DMS 273 (cell line): ENCODE results near the gene MYRFL.

Experiments used
- DNase-seq: peaks from one replicate; lab custom pipeline; 2025; ENCODE audit not compliant: unreplicated experiment; lab: John Stamatoyannopoulos, UW

Gene MYRFL

DNA sequence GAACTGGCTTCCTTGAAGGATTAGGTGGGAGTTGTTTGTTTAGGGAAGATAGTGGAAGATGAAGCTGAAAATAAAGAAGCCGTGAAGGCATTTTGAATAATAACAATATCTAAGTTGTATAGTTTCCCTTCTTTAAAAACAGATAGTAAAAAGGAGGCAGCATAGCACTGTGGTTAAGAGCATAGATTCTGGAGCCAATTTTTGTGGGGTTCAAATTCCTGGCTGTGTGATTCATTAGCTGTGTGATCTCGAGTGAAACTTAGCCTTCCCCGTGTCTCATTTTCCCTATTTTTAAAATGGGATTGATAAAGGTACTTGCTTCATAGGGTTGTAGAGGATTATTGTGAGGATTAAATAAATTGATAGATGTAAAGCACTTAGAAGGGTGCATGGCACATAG, 104.5 kb downstream of the MYRFL start:
- DNase-seq = no peak

DNA sequence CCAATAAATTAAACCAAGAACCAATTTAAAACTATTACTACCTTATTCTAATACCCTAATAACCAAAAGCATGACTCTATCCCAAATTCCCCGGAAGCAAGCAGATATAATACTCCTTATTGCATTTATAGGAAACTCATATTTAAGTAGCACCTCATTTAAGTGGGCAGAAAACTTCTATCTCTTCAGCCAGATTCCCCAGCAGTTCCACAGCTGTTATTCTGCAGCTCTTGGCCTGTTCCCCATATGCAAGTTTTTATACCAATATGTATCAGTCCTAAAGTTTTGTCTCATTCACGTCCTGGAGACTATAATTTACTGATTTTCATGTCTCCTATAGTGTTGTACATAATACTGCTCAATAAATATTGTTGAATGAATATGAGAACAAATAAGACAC, 106.5 kb downstream of the MYRFL start:
- no peak for DNase-seq

DNA sequence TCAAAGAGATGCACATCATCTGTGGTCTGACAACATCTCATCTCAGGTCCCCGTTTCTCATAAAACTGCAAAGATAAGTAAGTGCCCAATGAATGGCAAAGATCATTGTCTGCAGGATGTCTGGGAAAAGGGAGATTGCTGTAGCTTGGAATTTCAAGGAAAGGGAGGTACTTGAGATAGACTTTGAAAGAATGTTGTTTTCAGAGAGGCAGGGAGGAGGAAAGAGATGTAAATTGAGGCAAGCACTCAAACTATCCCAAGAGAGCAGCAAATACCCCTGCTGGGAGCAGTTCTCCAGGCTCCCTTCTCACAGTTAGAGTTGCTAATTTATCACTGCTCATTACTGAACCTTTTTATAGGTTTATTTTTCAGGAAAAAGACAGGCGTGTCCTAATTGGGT, 107.1 kb downstream of the MYRFL start:
- DNase-seq = no peak

DNA sequence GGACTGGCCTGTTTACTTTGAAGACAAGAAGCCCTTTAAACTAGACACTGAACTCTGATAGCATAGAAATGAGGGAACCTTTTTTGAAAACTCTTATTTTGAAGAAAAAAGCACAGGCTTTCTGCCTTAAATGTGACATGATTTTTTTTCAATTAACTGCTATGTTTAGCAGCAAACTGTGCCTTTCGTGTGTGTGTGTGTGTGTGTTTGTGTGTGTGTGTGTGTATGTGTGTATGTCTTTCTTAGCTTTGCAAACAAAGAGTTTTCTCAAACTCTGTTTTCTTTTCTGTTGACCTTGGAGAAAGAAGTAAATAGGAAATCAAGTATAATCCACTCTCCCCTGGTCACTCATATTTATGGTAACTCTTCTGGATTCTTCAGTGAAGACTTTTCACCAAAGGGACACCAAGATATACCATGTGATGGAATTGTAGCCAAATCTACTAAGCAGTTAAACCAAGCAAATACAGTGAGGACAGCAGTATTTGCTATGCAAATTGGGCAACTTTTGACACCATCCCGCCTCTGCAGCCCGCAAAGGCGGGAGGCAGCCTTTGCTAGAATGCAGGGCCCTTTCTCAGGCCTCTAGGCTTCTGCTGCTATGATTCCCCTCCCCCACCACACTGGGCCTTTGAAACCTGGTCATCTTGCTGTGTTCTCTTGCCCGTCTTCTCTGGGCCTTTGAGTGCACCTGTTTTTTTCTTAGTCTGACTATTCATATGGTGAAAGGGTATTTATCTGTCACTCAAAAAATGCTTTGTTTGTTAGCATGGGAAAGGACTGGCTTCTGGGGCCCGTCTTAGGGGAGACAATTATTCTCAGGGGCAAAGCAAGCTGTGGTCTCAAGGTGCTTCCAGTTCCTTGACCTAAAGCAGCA, 107.9 kb downstream of the MYRFL start:
- no peak for DNase-seq

DNA sequence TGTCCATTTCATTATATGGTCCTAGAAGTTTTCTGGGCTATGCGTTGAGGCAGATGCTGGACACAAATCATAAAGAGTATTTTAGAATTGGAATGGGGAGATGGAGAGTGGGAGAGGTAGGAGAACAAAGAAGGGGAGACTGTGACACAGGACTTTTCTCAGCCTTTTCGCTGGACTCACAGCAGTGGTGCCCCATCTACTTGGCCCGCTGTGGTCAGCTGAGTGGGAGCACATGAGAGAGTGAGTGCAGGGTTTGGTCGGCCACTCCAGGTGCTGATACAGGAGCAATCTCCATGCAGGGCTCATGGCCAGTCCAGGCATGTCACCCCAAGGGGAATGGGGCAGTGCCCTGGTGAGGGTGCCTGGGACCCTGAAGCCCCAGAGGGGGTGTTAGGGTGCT, 109.0 kb downstream of the MYRFL start:
- no peak for DNase-seq

DNA sequence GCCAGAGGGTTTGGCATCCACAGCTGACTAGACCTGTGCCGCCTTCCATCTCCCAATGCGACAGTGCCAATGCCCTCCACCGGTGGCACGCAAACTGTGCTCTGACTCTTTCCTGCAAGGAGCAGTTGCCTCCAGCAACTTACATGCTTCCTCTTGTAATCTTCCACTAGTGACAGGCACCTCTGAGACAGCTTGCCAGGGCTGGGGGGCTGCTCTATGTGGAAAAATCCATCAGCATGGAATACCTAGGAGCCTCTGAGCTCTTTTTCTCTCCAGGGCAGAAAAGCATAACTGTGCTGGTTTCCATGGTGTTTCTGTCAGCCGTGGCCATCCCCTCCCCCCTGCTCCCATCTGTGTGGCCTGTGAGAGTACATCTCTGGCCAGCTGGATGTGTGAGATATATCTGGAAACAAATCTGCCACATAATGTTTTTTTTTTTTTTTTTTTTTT, 110.6 kb downstream of the MYRFL start:
- peak; percentile 67 for DNase-seq

DNA sequence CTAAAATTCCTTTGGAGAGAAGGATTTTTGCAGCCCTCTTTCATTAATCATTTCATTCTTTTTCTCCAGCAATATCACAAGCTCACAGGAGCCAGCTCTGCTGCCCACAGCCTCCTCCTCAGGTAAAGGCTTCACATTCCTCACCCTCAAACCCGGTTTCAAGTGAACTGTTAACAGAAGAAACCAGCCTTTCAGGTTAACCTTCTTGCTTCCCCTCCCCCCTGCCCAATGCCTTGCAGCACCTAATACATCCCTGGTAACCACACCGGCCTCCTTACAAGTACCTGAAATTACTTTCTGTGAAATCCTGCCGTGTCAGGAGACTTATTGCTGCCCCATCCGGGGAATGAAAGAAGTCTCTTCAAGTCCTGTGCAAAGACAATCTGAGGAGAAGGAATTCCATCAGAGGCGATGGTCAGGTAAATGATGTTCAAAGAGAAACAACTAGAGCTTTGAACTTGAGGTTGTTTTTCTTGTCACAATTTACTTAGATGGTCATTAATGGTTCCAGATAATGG, 111.2 kb downstream of the MYRFL start:
- DNase-seq = no peak

DNA sequence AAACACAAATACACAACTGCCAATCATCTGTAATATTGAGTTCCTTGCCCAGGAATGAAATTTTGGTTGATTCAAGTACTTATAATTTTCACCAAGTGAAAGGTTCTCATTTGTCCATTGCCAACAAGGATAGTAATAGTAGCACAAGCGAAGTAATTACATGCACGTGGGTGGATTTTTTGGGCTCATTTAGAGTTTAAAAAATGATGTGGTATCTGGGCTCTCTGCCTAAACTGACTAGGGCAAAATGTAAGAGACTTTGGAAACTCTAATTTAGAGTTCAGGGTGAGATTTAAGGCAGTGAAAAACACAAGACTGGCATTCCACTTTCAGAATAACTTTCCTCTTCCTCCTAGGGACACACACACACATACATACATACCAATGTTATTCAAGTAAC, 111.7 kb downstream of the MYRFL start:
- DNase-seq = no peak

DNA sequence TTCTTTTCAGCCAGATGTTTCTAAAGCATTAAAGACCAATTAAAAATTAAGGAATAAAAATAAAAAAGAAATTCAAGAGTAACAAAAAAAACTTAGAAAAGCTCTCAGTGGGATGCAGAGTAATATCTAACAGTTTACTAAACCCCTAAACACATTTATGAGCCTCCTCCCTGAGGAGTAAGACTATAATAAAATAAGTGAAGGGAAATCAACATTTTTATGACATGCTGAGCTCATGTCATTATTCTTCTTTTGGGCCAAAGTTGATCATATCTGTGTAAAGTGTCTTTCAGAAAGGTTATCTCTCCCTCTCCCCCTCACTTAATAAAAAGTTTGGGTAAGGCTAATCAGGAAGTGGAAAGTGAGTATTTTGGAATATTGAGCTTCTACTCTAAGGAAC, 122.1 kb downstream of the MYRFL start:
- no peak for DNase-seq

DNA sequence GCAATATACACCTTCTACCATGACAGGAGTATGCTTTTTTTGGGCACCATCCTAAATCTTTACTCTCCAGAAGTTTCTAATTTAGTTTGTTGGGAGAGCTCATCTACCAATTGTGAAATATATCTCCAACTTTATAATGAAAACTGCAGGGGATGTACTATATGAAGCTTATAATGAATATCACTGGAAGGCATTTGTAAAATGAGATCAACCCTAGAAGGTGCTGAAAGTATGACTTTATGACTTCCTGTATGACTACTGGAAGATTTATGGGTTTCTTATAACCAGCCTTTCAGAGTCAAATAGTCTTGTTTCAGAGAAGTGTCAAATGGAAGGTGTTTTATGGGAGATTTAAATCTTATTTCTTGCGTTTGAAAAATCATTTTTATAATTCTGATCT, 122.9 kb downstream of the MYRFL start:
- DNase-seq = no peak

DNA sequence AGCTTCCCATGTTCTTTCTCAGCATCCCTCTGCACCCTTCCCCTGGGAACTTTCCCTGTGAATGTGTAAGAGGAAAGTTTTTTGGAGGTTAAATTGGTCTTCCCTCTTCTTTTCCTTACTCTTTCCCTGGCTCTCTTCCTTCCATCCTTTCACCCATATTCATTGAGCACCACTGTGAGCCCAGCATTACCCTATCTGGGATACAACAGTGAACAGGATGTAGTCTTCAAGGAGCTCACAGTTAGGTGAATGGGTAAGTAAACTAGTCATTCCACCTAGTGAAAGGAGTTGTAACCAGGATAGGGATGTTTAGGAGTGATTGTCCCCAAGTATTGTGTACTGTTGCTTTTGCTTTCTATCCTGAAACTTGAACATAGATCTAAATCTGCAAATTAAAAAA, 123.8 kb downstream of the MYRFL start:
- DNase-seq = no peak

DNA sequence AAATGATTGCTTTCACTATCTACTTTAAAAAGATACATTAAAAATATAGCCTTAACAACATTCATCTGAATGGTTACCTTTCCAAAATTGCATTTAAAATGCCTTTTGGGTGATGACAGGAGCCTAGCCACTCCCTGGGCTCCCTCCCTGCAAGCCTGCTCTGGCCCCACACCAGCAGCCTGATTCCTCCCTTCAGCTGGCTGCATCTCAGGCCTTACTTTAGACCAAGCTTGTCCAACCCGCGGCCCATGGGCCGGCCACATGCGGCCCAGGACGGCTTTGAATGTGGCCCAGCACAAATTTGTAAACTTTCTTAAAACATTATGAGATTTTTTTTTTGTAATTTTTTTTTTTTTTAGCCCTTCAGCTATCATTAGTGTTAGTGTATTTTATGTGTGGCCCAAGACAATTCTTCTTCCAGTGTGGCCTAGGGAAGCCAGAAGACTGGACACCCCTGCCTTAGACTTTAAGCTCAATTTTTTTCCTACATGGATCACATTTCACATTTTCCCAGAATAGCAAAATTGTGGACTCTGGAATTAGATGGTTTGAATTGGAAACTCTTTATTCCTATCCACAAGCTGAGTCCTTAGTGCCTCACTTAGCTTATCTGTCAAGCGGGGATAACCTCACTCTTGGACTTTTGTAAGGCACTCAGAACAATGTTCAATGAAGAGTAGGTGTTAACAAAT, 124.4 kb downstream of the MYRFL start:
- no peak for DNase-seq

DNA sequence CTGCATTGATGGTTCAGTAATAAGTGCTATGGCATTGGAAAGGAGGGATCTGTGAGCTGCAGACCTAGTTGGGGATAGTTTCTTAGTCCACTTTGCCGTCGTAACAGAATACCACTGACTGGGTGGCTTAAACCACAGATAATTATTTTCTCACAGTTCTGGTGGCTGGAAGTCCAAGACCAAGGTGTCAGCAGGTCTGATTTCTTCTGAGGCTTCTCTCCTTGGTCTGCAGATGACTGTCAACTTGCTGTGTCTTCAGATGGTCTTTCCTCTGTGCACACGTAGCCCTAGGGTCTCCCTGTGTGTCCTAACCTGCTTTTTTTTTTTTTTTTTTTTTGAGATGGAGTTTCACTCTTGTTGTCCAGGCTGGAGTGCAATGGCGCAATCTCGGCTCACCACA, 126.1 kb downstream of the MYRFL start:
- DNase-seq = no peak

DNA sequence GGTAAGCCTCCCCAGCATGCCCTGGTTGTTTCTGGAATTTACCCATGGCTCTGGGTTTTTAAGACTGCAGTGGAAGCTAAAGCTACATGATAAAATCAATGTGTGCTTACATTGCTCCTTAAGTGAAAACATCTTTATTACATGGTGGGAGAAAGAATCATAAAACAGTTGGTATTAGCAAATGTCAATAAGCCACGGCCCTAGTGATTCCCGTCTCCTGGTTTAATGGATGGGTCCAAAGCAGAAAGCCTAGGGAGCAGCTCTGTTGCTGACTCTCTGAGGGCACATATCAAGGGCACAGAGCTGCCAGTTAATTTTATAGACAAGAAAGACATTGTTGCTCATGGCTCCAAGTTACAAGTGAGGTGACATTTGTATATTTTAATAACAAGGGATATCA, 127.9 kb downstream of the MYRFL start:
- DNase-seq = no peak

DNA sequence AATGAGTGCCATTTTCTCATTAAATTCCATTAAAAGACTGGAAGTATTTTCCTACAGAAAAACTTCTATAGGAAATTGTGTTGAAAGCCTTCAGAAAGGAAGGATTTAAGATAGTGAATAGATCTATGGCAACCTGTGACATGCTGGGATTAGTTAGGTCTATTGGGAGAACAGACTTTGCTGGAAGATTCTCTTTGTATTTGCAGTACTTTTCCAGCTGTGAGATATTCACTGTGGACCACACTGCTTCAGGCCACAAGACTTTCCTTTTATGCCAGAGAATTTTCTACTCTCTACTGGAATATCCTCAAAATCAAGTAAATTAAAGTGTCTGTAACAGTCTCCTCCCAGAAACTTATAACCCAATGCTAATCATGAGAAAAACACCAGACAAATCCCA, 136.2 kb downstream of the MYRFL start:
- no peak for DNase-seq

DNA sequence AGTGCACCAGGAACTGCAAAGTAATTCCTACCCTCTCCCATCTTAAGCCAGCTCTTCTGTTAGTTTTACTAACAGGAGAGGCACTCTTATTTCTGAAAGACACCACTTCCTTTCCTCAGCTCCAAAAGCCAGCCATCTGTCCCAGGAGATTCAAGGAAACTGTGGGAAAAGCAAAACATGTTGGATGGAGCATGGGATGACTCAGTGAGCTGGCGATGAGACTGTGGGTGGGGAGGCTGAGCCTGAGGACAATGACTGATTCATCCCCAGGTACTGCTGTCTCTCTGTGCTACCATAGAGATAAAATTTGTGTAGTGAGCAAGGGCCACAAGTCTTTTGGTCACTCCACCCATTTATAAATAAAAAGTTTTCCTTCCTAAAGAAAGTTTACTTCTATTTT, 141.4 kb downstream of the MYRFL start:
- DNase-seq = peak; percentile 1

DNA sequence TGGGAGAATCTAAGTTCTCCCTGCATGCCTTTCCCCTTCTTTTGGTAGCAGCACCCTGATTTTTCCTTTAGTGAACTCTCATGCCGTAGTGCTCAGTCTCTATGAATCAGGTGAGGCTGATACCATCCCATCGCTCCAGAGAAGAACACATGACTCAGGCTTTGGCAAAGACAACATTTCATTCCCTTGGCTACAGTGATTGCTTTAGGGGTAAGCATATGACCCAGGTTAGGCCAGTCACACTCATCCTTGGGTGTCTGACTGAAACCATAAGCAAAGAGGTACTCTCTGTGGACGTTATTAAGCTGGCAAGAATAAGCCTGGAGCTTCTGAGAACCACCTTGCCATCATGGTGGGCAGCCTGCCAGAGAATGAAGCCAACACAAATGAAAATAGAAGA, 141.8 kb downstream of the MYRFL start:
- peak; percentile 2 for DNase-seq

DNA sequence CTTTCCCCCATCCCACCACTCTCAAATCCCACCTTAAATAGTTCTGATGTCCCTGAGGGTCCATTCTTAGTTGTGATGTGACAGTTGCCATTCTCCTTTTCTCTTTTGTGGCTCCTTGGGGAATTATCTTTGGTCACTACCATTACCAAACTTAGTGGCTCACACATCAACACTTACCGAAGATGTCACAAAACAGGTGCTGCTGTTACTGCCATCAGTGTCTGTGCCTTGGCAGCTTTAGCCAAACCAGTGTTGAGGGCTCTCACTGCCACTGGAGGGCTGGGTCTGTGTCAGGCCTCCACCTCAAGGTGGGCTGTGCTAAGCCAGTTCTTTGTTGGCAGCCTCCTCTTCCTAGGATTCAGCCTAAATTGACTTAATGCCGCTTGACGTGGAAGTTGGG, 144.0 kb downstream of the MYRFL start:
- DNase-seq = no peak

DNA sequence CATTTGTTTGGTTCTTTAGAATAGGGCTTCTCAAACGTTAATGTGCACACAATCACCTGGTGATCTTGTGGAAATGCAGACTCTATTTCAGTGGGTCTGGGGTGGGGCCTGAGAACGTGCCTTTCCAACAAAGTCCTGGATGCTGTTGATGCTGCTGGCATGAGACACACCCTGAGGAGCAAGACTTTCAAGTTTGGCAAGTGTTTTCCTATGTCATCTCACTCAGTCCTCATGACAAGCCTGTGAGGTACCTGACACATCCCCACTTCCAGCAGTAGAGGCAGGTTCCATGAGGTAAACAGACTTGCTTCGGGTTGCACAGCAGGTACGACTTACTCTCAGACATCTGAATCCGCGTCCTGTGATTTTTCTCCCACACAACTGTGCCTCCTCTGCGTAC, 147.1 kb downstream of the MYRFL start:
- DNase-seq = no peak

DNA sequence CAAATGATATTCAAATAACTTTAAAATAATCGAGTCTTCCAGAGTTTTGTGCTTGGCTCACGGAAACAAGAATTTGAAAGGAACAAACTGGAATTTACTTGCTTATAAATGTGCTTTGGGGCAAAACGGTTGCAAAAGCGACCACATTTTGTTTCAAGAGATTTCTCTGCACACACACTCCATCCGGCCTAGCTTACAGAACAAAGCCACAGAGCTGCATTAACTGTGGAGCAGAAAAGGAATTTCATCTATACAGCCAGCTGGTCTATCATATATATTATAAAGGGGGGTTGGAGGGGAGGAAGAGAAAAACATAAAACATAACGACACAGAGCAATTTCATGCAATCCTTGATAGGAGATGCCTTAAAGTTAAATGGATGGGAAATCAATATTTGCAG, 153.0 kb downstream of the MYRFL start:
- no peak for DNase-seq

DNA sequence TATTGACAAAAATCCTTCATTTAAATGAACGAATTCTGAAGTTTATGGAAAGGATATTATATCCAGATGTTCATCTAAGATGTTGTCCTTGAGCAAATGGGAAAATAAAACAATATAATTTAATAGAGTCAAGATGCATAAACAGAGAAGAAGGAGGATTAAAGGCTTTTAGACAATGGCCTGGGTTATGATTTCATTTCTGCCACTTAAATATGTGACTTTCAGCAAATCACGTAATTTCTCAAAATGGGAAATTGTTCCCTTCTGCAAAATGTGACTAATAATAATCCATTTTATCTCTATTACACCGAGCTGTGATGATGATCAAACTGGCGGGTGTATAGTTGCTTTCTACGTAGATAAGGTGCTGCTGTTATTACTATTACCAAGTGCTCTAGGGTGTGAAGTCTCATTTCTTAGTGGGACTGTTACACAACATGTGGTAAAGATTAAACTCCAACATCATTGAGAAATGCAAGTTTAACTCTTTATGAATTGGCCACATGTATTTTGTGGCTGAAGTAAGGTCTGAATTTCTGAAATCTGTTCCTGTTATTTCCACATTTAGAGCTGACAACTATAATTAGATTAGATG, 157.0 kb downstream of the MYRFL start:
- no peak for DNase-seq

DNA sequence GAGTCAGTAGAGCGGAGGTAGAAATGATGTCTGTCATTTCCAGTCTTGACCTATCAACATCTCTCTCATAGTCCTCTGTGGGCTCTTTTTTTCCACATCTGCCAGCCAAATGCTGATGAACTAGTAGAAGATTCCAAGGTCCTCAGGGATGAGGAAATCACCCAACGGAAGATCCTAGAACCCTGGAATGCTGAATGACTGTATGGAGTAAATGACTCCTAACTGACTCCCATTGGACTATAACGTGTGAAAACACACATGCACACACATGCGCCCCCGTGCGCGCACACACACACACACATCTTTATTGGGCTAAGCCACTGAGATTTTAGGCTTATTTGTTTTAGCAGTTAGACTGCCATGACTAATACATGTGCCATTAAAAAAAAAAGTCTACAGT, 159.2 kb downstream of the MYRFL start:
- DNase-seq = no peak
